Naive B cell (primary cell): Measurements from ENCODE around the gene GIPC2. TPM values are rescaled to one million over a fixed set of nuclear protein-coding genes. Genes with fewer than 3 reads are reported as not detected.

Experiments used
- ATAC-seq, 2 donors: fragments of 150-1000 bp; cut with Tn5 transposase; 2 replicates each; pipeline ENCODE4 v1.10.0; 2021; ENCODE audit warnings: low read depth in 2 of 2, mild to moderate bottlenecking in 2 of 2, moderate library complexity in 2 of 2
- DNase-seq: peaks from one replicate; pipeline ENCODE4 v3.0.0; 2022
- H3K27ac Mint-ChIP-seq, 6 donors: one replicate each; pipeline ENCODE4 v1.8.0; 2020 to 2022; ENCODE audit warnings: mild to moderate bottlenecking in 6 of 6, mixed read lengths in 6 of 6, moderate library complexity in 5 of 6, inconsistent platforms in 2 of 6
- H3K27me3 Mint-ChIP-seq, 3 donors: one replicate each; pipeline ENCODE4 v1.8.0; 2021 to 2022; ENCODE audit warnings: mixed read lengths in 3 of 3, mild to moderate bottlenecking in 1 of 3
- H3K36me3 Mint-ChIP-seq, 2 donors: one replicate each; pipeline ENCODE4 v1.8.0; 2020 to 2022; ENCODE audit warnings: mixed read lengths in 2 of 2, inconsistent platforms in 1 of 2, mild to moderate bottlenecking in 1 of 2
- H3K4me1 Mint-ChIP-seq, 3 donors: one replicate each; pipeline ENCODE4 v1.8.0; 2020 to 2022; ENCODE audit warnings: mixed read lengths in 3 of 3, inconsistent platforms in 1 of 3, mild to moderate bottlenecking in 1 of 3, moderate library complexity in 1 of 3
- H3K4me3 Mint-ChIP-seq, 8 donors: one replicate each; pipeline ENCODE4 v1.8.0; 2020 to 2022; ENCODE audit warnings: mild to moderate bottlenecking in 8 of 8, mixed read lengths in 8 of 8, moderate library complexity in 8 of 8, inconsistent platforms in 2 of 8
- H3K9me3 Mint-ChIP-seq, 7 donors: one replicate each; pipeline ENCODE4 v1.8.0; 2020 to 2022; ENCODE audit warnings: mixed read lengths in 7 of 7, mild to moderate bottlenecking in 5 of 7, inconsistent platforms in 2 of 7, moderate library complexity in 1 of 7
- polyA plus RNA-seq, 6 donors: library from polyadenylated mRNA; unstranded; fragments of 300-500 nt; fragmentation: Illumina TruSeq; gene quantifications; one replicate each; pipeline ENCODE4 v1.2.3, GENCODE V29; 2021; ENCODE audit warnings: low read depth in 6 of 6

Gene GIPC2
- polyA plus RNA-seq, 6 donors from 2014 or later: not detected

DNA sequence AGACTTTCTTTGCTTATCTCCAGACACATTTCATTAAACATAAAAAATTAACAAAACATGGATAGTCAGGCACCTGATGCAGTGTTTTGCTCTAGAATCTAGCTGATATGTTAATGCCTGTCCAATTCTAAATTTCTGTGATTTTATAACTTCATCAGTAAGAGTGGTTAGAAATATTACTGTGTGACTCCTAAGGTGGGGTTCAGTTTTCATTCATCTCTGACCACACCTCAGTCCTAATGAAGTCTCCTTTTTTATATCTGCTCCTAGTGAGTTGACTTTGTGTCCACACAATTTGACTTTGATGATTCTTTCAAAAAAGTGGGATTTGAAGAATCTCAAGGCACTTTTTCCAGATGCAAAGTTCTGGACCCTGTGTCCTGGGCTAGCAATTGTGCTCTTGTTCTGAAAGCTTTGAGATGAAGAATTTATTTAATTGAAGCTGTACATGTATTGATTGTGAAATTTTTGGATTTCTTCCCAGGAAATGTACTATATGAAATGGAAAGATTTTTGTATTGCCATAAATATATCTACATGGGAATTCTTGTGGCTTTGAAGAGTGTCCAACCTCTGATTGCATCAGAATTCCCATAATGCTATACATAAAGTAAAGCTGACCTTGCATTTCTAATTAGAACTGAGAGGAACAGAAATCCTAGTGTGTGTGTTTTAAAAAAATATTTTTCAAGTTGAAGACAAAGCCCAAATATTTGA is 111.2 kb downstream of the GIPC2 start:
- H3K4me1 Mint-ChIP-seq: no peaks in the 10 kb centered on the region
- H3K9me3 Mint-ChIP-seq: no peaks in the 10 kb centered on the region
- H3K27me3 Mint-ChIP-seq: peaks cover 5 to 17% (median 10%) of the 10 kb centered on the region in 3 donors
- H3K27ac Mint-ChIP-seq: no peak overlapping the region
- H3K4me3 Mint-ChIP-seq: no peak overlapping the region
- no peak for DNase-seq
- no peaks in the 10 kb centered on the region for H3K36me3 Mint-ChIP-seq
- ATAC-seq: no peak

DNA sequence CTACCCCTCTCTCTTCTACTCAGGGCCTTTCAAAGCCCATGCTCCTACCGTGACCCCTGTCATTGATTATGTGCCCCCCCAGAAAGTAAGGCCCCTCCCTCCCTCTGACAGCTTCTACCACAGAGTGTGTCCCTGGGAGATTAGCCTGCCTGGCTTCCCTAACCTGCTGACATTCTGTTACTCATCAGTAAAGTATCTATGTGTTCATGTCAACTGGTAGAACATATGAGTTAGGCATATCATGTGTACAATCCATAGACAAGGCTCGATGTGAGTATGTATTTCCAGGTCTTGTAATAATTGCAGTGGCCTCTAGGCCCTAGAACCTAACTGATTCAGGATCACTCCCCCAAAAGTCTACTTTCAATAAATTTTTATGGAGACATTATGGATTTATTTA is 120.0 kb downstream of the GIPC2 start:
- Mint-ChIP-seq H3K4me1 (no peaks in the 10 kb centered on the region), H3K36me3 (no peaks in the 10 kb centered on the region), H3K4me3 (no peak overlapping the region), H3K27me3 (peaks cover 0 to 5% (median 0%) of the 10 kb centered on the region in 3 donors), H3K27ac (no peak overlapping the region), H3K9me3 (peaks cover 0 to 8% (median 0%) of the 10 kb centered on the region in 7 donors)
- no peak for ATAC-seq
- DNase-seq: no peak

DNA sequence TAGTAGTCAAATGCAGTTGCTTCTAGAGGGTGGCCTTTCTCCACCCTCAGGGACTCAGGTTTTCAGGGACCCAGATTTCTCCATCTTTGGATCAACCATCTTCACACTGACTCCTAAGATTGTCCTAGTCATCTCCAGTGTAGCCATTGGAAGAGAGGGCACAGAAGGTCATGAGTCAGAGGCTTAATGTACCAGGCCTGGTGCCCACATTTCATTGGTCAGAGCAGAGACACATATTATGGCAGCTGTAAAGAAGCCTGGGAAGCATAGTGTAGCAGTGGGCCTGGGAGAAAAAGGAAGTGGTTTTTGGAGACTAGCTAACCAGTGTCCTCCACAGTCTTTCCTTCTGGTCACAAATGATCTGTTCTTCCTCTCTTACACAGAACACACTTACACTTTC is 122.5 kb downstream of the GIPC2 start:
- Mint-ChIP-seq H3K27me3 (no peaks in the 10 kb centered on the region), H3K27ac (no peak overlapping the region), H3K4me3 (no peak overlapping the region), H3K36me3 (no peaks in the 10 kb centered on the region), H3K4me1 (no peaks in the 10 kb centered on the region), H3K9me3 (peaks cover 0 to 2% (median 0%) of the 10 kb centered on the region in 7 donors)
- ATAC-seq: no peak
- DNase-seq: no peak

DNA sequence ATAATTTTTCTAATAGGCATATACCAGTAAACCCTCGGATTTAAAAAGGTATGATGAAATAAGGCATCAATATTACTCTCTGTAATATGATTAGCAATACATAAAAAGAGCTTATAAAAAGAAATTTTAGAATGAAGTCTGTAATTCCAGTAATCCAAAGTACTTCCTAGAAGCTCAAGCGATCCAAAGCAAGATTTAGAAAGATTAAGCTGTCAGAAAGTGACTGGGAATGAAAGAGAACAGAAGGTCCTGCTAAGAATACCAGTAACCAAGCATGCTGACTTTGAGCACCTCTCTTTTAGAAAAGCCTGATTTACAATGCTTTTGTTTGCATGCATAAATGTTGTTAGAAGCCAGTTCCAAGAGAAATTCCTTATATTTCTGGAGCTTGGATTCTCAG is 125.1 kb downstream of the GIPC2 start:
- ATAC-seq (no peak), DNase-seq (no peak)
- no peak overlapping the region for H3K4me3 Mint-ChIP-seq
- H3K9me3 Mint-ChIP-seq: no peaks in the 10 kb centered on the region
- H3K36me3 Mint-ChIP-seq: no peaks in the 10 kb centered on the region
- H3K27ac Mint-ChIP-seq: no peak overlapping the region
- no peaks in the 10 kb centered on the region for H3K27me3 Mint-ChIP-seq
- H3K4me1 Mint-ChIP-seq: no peaks in the 10 kb centered on the region

DNA sequence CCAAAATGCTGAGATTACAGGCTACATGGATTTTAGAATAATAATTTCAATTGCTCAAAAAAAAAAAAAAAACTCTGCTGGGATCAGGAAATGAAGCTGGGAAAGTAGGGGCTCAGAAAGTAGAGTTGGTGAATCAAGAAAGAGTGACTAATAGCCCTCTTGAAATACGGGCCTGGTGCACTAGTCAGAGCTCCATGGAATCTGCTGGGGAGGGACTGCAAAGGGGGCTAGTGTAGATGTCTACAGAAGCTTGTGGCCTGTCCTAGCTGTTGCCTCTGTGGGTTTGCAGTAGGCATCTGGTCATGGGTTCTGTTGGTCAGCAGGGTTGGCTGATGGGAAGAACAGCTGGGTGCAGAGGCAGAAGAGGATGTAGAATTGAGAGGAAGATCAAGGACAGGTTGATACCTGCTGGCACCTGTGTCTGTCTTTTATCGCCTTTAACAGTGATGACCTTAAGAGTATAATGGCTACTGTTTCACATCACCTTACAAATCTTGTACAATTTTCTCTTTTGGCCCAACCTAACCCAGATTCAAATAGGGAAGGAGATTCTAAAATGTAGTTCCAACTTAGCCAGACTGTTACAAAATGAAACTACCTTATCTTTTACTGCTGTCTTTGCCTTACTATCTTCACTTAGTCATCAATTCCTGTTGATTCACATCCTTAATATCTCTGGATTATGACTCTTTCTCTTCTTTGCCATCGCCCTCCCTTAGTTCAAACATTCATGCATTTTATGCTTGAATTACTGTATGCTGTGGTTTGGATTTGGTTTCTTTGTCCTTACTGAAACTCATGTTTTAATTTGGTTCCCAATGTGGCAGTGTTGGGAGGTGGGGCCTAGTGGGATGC is 126.2 kb downstream of the GIPC2 start:
- Mint-ChIP-seq H3K27ac (no peak overlapping the region), H3K4me1 (no peaks in the 10 kb centered on the region), H3K9me3 (no peaks in the 10 kb centered on the region), H3K27me3 (no peaks in the 10 kb centered on the region), H3K4me3 (no peak overlapping the region), H3K36me3 (no peaks in the 10 kb centered on the region)
- no peak for ATAC-seq
- DNase-seq: no peak

DNA sequence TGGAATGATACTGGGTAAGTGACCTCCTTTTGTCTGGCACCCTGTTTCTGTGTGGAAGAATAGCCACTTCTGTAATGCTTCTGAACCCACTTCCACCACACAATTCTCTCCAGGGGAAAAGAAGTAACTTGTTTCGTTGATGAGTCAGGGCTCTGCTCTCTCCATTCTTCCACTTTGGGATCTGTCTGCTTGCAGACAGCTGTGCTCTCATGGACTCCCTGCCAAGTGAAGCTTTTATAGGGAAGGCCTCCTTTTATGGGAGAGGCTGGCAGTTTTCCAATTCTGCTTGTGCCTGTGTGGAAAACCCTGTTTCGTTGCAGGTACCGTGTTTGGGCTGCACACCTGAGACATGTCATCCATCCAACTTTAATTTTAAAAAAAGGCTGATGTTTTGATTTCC is 130.7 kb downstream of the GIPC2 start:
- no peak for DNase-seq
- H3K36me3 Mint-ChIP-seq: no peaks in the 10 kb centered on the region

DNA sequence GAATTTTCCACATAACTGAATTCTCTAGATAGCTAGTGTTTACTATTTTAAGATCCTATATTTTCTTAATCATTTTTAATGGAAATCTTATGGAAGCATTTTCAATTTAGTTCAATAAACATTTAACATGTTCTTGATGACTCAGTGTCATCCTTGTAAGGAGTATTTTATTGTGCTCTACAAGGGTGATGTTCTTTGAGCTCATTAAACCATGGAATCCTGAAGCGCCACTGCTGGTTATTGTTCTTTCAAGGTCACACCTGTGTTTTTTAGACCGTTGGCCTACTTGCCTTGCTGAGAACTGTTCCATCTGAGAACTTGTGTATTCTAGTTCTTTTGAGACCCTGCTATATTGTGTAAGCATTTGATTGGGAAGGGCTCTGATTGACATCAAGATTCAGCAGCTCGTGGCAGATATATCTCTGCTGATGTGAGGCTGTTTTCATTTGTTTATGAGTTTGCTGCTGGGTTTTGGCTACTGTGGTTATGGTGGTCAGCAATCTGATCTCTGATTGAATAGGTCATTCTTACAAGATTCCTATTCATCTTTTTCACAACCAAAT is 132.0 kb downstream of the GIPC2 start:
- no peaks in the 10 kb centered on the region for H3K4me1 Mint-ChIP-seq
- H3K27ac Mint-ChIP-seq: no peak overlapping the region
- ATAC-seq (no peak), DNase-seq (no peak)
- H3K9me3 Mint-ChIP-seq: no peaks in the 10 kb centered on the region
- no peak overlapping the region for H3K4me3 Mint-ChIP-seq
- H3K27me3 Mint-ChIP-seq: peaks cover 0 to 4% (median 0%) of the 10 kb centered on the region in 3 donors
- H3K36me3 Mint-ChIP-seq: no peaks in the 10 kb centered on the region

More for the DNA sequence above, 130.7 kb downstream of the GIPC2 start:
- H3K9me3 Mint-ChIP-seq: no peaks in the 10 kb centered on the region
- peaks cover 0 to 4% (median 0%) of the 10 kb centered on the region in 3 donors for H3K27me3 Mint-ChIP-seq
- no peak overlapping the region for H3K4me3 Mint-ChIP-seq
- H3K4me1 Mint-ChIP-seq: no peaks in the 10 kb centered on the region
- ATAC-seq: no peak
- no peak overlapping the region for H3K27ac Mint-ChIP-seq

DNA sequence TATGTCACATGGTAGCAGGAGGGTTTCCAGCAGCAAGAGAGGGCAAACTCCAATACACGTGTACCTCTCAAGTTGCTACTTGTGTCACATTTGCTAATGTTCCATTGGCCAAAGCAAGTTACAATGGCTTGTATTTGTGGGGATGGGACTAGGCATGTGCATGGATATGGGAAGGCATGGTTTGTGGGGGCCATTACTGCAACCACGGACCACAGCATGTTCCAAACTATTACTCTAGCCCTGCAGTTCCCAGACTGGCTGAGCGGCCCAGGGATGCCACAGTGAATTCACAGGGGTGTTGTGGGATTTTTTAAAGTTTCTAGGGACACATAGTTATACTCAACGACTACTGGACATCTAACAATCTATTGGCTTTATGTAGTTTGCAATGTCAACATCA is 133.1 kb downstream of the GIPC2 start:
- no peak for ATAC-seq
- no peak overlapping the region for H3K27ac Mint-ChIP-seq
- no peaks in the 10 kb centered on the region for H3K4me1 Mint-ChIP-seq
- H3K36me3 Mint-ChIP-seq: no peaks in the 10 kb centered on the region
- no peak for DNase-seq
- no peak overlapping the region for H3K4me3 Mint-ChIP-seq
- H3K9me3 Mint-ChIP-seq: no peaks in the 10 kb centered on the region
- H3K27me3 Mint-ChIP-seq: peaks cover 0 to 4% (median 0%) of the 10 kb centered on the region in 3 donors

DNA sequence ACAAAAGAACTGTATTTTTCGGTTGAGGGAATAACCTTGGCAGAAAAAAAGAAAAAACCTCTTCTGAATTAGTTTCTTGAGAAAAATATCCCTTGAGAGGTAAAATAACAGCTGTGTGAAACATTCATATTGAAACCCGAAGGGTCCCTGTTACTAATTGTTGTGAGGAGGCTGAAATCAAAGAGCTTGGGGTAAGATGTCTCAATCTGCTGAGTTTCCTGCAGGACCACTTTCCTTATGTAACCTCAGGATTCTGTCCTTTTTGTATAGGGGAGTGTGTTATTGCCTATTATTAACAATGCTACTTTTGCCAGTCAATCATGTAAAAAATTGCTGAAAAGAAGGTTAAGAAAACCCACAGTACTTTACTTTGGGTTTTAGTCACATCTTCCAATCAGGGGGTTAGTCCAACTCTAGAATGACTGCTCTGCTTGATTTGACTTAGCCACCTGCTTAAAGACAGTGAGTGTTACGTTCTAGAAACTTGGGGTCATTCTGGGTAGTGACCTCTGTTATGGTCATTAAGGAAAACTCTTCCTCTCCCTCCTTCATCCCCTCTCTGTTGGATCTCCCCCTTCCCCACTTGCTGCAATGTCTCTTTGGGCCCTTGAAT is 138.8 kb downstream of the GIPC2 start:
- Mint-ChIP-seq H3K4me1 (no peaks in the 10 kb centered on the region), H3K4me3 (no peak overlapping the region), H3K27me3 (peaks cover 0 to 4% (median 0%) of the 10 kb centered on the region in 3 donors), H3K27ac (no peak overlapping the region), H3K9me3 (peaks cover 0 to 7% (median 2%) of the 10 kb centered on the region in 7 donors), H3K36me3 (no peaks in the 10 kb centered on the region)
- ATAC-seq (no peak), DNase-seq (no peak)

Other genes with a start within 250 kb of the GIPC2 start
- 1 to 10 TPM; 1.3 to 3.7 (median 2.2) TPM for gene NEXN, start 157.3 kb upstream of the GIPC2 start, polyA plus RNA-seq
- gene FUBP1, start 66.9 kb upstream of the GIPC2 start, polyA plus RNA-seq: 10 to 100 TPM; 19.8 to 58.4 (median 45.8) TPM
- gene DNAJB4, start 41.0 kb upstream of the GIPC2 start, polyA plus RNA-seq: 1 to 10 TPM; 5.0 to 9.8 (median 6.5) TPM